NB4 (cell line): ENCODE results near the gene KRT27.

Source experiments
- MYC ChIP-seq: IDR thresholded peaks from 2 replicates; pipeline ENCODE4 v1.6.1; 2011; ENCODE audit warnings: low read depth, low read length
- POLR2A ChIP-seq: IDR thresholded peaks from 2 replicates; pipeline ENCODE4 v1.6.1; 2011; ENCODE audit warnings: mild to moderate bottlenecking; ENCODE audit not compliant: insufficient read length; ENCODE audit errors: extremely low read depth
- TF ChIP-seq, protein P1 (sequence below): IDR thresholded peaks from one replicate; pipeline ENCODE4 v1.5.1; 2012; ENCODE audit warnings: low read depth, low read length
- TF ChIP-seq, protein P2 (sequence below): IDR thresholded peaks from 2 replicates; pipeline ENCODE4 v1.6.1; 2011; ENCODE audit warnings: low read depth, low read length

DNA sequence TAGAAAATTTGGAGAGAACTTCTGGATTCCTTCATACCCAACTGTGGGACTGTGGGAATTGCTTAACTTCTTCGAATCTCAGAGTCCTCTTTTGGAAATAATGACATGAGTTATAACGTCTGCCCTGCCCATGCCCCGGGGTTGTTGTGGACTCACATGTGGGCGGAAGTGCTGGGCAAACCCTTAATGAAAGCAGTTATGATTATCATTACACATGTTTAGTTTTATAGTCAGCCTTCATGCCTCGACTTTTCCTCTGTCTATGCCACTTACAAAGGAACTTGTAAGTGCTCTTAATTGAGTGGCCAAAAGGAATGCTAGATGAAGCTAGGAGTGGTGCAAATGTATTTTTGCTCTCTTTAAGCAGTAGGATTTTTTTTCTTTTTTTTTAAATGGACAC is 3.9 kb downstream of the KRT27 start:
- TF ChIP-seq, protein P1, sequence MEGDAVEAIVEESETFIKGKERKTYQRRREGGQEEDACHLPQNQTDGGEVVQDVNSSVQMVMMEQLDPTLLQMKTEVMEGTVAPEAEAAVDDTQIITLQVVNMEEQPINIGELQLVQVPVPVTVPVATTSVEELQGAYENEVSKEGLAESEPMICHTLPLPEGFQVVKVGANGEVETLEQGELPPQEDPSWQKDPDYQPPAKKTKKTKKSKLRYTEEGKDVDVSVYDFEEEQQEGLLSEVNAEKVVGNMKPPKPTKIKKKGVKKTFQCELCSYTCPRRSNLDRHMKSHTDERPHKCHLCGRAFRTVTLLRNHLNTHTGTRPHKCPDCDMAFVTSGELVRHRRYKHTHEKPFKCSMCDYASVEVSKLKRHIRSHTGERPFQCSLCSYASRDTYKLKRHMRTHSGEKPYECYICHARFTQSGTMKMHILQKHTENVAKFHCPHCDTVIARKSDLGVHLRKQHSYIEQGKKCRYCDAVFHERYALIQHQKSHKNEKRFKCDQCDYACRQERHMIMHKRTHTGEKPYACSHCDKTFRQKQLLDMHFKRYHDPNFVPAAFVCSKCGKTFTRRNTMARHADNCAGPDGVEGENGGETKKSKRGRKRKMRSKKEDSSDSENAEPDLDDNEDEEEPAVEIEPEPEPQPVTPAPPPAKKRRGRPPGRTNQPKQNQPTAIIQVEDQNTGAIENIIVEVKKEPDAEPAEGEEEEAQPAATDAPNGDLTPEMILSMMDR, result no peak
- TF ChIP-seq, protein P2, sequence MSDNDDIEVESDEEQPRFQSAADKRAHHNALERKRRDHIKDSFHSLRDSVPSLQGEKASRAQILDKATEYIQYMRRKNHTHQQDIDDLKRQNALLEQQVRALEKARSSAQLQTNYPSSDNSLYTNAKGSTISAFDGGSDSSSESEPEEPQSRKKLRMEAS, result no peak
- TF ChIP-seq MYC (no peak), POLR2A (no peak)
